Neural progenitor cell (in vitro differentiated cells): ENCODE data around the gene DENND2A.

Experiments used
- CTCF ChIP-seq: fragments of 200-600 bp; sonication (generic); IDR thresholded peaks from 2 replicates; pipeline ENCODE4 v1.5.1; 2017; ENCODE audit warnings: antibody characterized with exemption, mild to moderate bottlenecking
- EZH2phosphoT487 ChIP-seq: fragments of 200-600 bp; sonication (generic); IDR thresholded peaks from 2 replicates; pipeline ENCODE4 v1.6.1; 2017; ENCODE audit warnings: antibody characterized with exemption

DNA sequence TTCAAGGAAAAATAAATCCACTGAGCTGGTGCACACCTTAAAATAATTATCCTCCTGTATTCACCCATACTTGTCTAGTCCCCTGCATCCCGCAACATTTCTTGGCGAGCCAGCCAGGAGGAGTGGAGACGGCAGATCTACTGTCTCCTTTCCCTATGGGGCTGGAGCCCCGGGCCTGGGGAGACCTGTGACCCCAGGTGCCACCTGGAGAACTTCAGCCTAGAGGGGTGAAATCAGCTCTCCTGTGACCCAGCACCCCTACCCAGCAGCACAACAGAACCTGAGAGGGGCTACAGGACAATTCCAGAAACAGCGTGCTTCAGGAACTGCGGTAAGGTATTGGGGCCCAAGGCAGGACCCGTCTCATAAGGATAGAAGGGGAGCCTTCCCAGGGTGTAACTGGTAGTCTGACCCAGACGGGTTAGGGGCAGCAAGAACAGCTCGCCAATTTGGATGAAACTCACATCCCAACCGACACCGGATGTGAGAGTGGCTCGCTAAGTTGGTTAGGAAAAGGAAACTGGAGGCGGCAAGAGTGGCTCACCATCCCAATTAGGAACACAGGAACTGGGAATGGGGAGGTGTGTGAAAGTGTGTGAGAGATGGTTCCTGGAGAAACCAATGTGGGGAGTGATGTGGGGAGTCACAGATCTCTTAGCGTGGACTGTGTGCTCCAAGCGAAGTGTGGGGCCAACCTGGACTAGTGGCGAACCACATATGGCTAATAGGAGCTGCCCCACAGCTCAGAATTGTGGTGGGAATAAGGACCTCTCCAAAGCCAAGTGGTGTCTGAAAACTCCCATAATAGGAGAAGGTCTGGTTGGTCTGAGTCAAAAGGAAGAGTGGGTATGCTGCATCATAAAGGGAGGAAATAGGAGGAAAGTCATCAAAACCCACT, 15.1 kb upstream of the DENND2A start:
- no peak for TF ChIP-seq CTCF
- TF ChIP-seq EZH2phosphoT487: no peak
